ENCODE data around the gene NDUFV1.
A peak's percentile ranks its signal among the peaks of the same experiment; 100 is the strongest.

Gene NDUFV1

GRCh38 chr11:67640758-67641337 lies 34.1 kb downstream of the NDUFV1 start:
- Histone ChIP-seq H3K27ac (ENCODE audit: low read depth in 2 of 2, low read length in 2 of 2) (no peak overlapping the region), H3K9ac (ENCODE audit: low read depth in 1 of 2, low read length in 2 of 2) (no peak overlapping the region), H3K4me3 (ENCODE audit: low read length in 2 of 2) (no peak overlapping the region), H3K9me3 (ENCODE audit: control insufficient read depth in 2 of 2, low read length in 2 of 2) (no peaks in the 10 kb centered on the region), H3K36me3 (ENCODE audit: control insufficient read depth in 2 of 2, insufficient read depth in 2 of 2, low read length in 2 of 2) (no peaks in the 10 kb centered on the region), H3K4me1 (ENCODE audit: control insufficient read depth in 2 of 2, insufficient read depth in 2 of 2, low read length in 2 of 2) (peaks cover 3 to 7% of the 10 kb centered on the region in 2 donors), H3K27me3 (ENCODE audit: control insufficient read depth in 2 of 2, insufficient read depth in 2 of 2, low read length in 2 of 2) (no peaks in the 10 kb centered on the region)

- Histone ChIP-seq H3K36me3 (ENCODE audit: control insufficient read depth in 2 of 2, insufficient read depth in 2 of 2, low read length in 2 of 2) (no peaks in the 10 kb centered on the region), H3K27ac (ENCODE audit: low read depth in 2 of 2, low read length in 2 of 2) (no peak overlapping the region), H3K4me3 (ENCODE audit: low read length in 2 of 2) (no peak overlapping the region), H3K4me1 (ENCODE audit: control insufficient read depth in 2 of 2, insufficient read depth in 2 of 2, low read length in 2 of 2) (peaks cover 10 to 14% of the 10 kb centered on the region in 2 donors), H3K9me3 (ENCODE audit: control insufficient read depth in 2 of 2, low read length in 2 of 2) (no peaks in the 10 kb centered on the region), H3K9ac (ENCODE audit: low read depth in 1 of 2, low read length in 2 of 2) (no peak overlapping the region), H3K27me3 (ENCODE audit: control insufficient read depth in 2 of 2, insufficient read depth in 2 of 2, low read length in 2 of 2) (no peaks in the 10 kb centered on the region)
Measured at GRCh38 chr11:67641338-67642172, 34.8 kb downstream of the NDUFV1 start.

- no peaks in the 10 kb centered on the region for H3K36me3 ChIP-seq (ENCODE audit: control insufficient read depth in 2 of 2, insufficient read depth in 2 of 2, low read length in 2 of 2)
- H3K4me3 ChIP-seq (ENCODE audit: low read length in 2 of 2): no peak overlapping the region
- H3K9me3 ChIP-seq (ENCODE audit: control insufficient read depth in 2 of 2, low read length in 2 of 2): no peaks in the 10 kb centered on the region
- H3K4me1 ChIP-seq (ENCODE audit: control insufficient read depth in 2 of 2, insufficient read depth in 2 of 2, low read length in 2 of 2): peaks cover 19 to 22% of the 10 kb centered on the region in 2 donors
- H3K27me3 ChIP-seq (ENCODE audit: control insufficient read depth in 2 of 2, insufficient read depth in 2 of 2, low read length in 2 of 2): no peaks in the 10 kb centered on the region
- H3K9ac ChIP-seq (ENCODE audit: low read depth in 1 of 2, low read length in 2 of 2): no peak overlapping the region
- H3K27ac ChIP-seq (ENCODE audit: low read depth in 2 of 2, low read length in 2 of 2): no peak overlapping the region
Measured at GRCh38 chr11:67642173-67643120, 35.7 kb downstream of the NDUFV1 start.

- Histone ChIP-seq H3K27me3 (ENCODE audit: control insufficient read depth in 2 of 2, insufficient read depth in 2 of 2, low read length in 2 of 2) (no peaks in the 10 kb centered on the region), H3K27ac (ENCODE audit: low read depth in 2 of 2, low read length in 2 of 2) (no peak overlapping the region), H3K4me1 (ENCODE audit: control insufficient read depth in 2 of 2, insufficient read depth in 2 of 2, low read length in 2 of 2) (peaks cover 18 to 29% of the 10 kb centered on the region in 2 donors), H3K9me3 (ENCODE audit: control insufficient read depth in 2 of 2, low read length in 2 of 2) (no peaks in the 10 kb centered on the region), H3K4me3 (ENCODE audit: low read length in 2 of 2) (no peak overlapping the region), H3K36me3 (ENCODE audit: control insufficient read depth in 2 of 2, insufficient read depth in 2 of 2, low read length in 2 of 2) (no peaks in the 10 kb centered on the region), H3K9ac (ENCODE audit: low read depth in 1 of 2, low read length in 2 of 2) (no peak overlapping the region)
Measured at GRCh38 chr11:67644042-67644441, 37.3 kb downstream of the NDUFV1 start.

- H3K9me3 ChIP-seq (ENCODE audit: control insufficient read depth in 2 of 2, low read length in 2 of 2): no peaks in the 10 kb centered on the region
Measured at GRCh38 chr11:67644472-67645418, 38.0 kb downstream of the NDUFV1 start.

GRCh38 chr11:67645521-67646461 lies 39.1 kb downstream of the NDUFV1 start:
- H3K36me3 ChIP-seq (ENCODE audit: control insufficient read depth in 2 of 2, insufficient read depth in 2 of 2, low read length in 2 of 2): no peaks in the 10 kb centered on the region
- H3K4me3 ChIP-seq (ENCODE audit: low read length in 2 of 2): no peak overlapping the region
- peak overlapping the region; percentile 43 to 79 for H3K27ac ChIP-seq (ENCODE audit: low read depth in 2 of 2, low read length in 2 of 2)
- no peaks in the 10 kb centered on the region for H3K9me3 ChIP-seq (ENCODE audit: control insufficient read depth in 2 of 2, low read length in 2 of 2)
- H3K4me1 ChIP-seq (ENCODE audit: control insufficient read depth in 2 of 2, insufficient read depth in 2 of 2, low read length in 2 of 2): peaks cover 26 to 30% of the 10 kb centered on the region in 2 donors
- H3K27me3 ChIP-seq (ENCODE audit: control insufficient read depth in 2 of 2, insufficient read depth in 2 of 2, low read length in 2 of 2): peaks cover 0 to 2% of the 10 kb centered on the region in 2 donors
- H3K9ac ChIP-seq (ENCODE audit: low read depth in 1 of 2, low read length in 2 of 2): peak overlapping the region in 1 of 2 donors; percentile 60

More at GRCh38 chr11:67644472-67645418, 38.0 kb downstream of the NDUFV1 start:
- Histone ChIP-seq H3K36me3 (ENCODE audit: control insufficient read depth in 2 of 2, insufficient read depth in 2 of 2, low read length in 2 of 2) (no peaks in the 10 kb centered on the region), H3K27me3 (ENCODE audit: control insufficient read depth in 2 of 2, insufficient read depth in 2 of 2, low read length in 2 of 2) (peaks cover 0 to 2% of the 10 kb centered on the region in 2 donors), H3K4me1 (ENCODE audit: control insufficient read depth in 2 of 2, insufficient read depth in 2 of 2, low read length in 2 of 2) (peaks cover 19 to 29% of the 10 kb centered on the region in 2 donors), H3K9ac (ENCODE audit: low read depth in 1 of 2, low read length in 2 of 2) (no peak overlapping the region), H3K27ac (ENCODE audit: low read depth in 2 of 2, low read length in 2 of 2) (no peak overlapping the region), H3K4me3 (ENCODE audit: low read length in 2 of 2) (no peak overlapping the region)

GRCh38 chr11:67646535-67647336 lies 40.0 kb downstream of the NDUFV1 start:
- peak overlapping the region in 1 of 2 donors; percentile 36 for H3K4me3 ChIP-seq (ENCODE audit: low read length in 2 of 2)
- peak overlapping the region; percentile 43 to 79 for H3K27ac ChIP-seq (ENCODE audit: low read depth in 2 of 2, low read length in 2 of 2)
- H3K27me3 ChIP-seq (ENCODE audit: control insufficient read depth in 2 of 2, insufficient read depth in 2 of 2, low read length in 2 of 2): peaks cover 0 to 2% of the 10 kb centered on the region in 2 donors
- no peaks in the 10 kb centered on the region for H3K36me3 ChIP-seq (ENCODE audit: control insufficient read depth in 2 of 2, insufficient read depth in 2 of 2, low read length in 2 of 2)
- no peaks in the 10 kb centered on the region for H3K9me3 ChIP-seq (ENCODE audit: control insufficient read depth in 2 of 2, low read length in 2 of 2)
- peaks cover 26 to 30% of the 10 kb centered on the region in 2 donors for H3K4me1 ChIP-seq (ENCODE audit: control insufficient read depth in 2 of 2, insufficient read depth in 2 of 2, low read length in 2 of 2)
- peak overlapping the region in 1 of 2 donors; percentile 60 for H3K9ac ChIP-seq (ENCODE audit: low read depth in 1 of 2, low read length in 2 of 2)

GRCh38 chr11:67647471-67647870 lies 40.7 kb downstream of the NDUFV1 start:
- Histone ChIP-seq H3K4me1 (ENCODE audit: control insufficient read depth in 2 of 2, insufficient read depth in 2 of 2, low read length in 2 of 2) (peaks cover 26 to 30% of the 10 kb centered on the region in 2 donors), H3K27ac (ENCODE audit: low read depth in 2 of 2, low read length in 2 of 2) (no peak overlapping the region), H3K27me3 (ENCODE audit: control insufficient read depth in 2 of 2, insufficient read depth in 2 of 2, low read length in 2 of 2) (peaks cover 0 to 2% of the 10 kb centered on the region in 2 donors), H3K9me3 (ENCODE audit: control insufficient read depth in 2 of 2, low read length in 2 of 2) (no peaks in the 10 kb centered on the region), H3K36me3 (ENCODE audit: control insufficient read depth in 2 of 2, insufficient read depth in 2 of 2, low read length in 2 of 2) (no peaks in the 10 kb centered on the region), H3K4me3 (ENCODE audit: low read length in 2 of 2) (no peak overlapping the region), H3K9ac (ENCODE audit: low read depth in 1 of 2, low read length in 2 of 2) (peak overlapping the region in 1 of 2 donors; percentile 60)
